NB4 (cell line): Measurements from ENCODE around the gene ANKRD31.
A peak's percentile ranks its signal among the peaks of the same experiment; 100 is the strongest.

Experiments
- DNase-seq: peaks from one replicate; pipeline ENCODE4 v3.0.0; 2010; ENCODE audit warnings: low read depth
- H3K4me3 ChIP-seq: one replicate; pipeline ENCODE4 v1.5.1; 2011; ENCODE audit warnings: mild to moderate bottlenecking, low read depth, low read length, moderate library complexity
- MYC ChIP-seq: IDR thresholded peaks from 2 replicates; pipeline ENCODE4 v1.6.1; 2011; ENCODE audit warnings: low read depth, low read length
- POLR2A ChIP-seq: IDR thresholded peaks from 2 replicates; pipeline ENCODE4 v1.6.1; 2011; ENCODE audit warnings: mild to moderate bottlenecking; ENCODE audit not compliant: insufficient read length; ENCODE audit errors: extremely low read depth
- TF ChIP-seq, protein P1 (sequence below): IDR thresholded peaks from 2 replicates; pipeline ENCODE4 v1.6.1; 2011; ENCODE audit warnings: low read depth, low read length
- TF ChIP-seq, protein P2 (sequence below): IDR thresholded peaks from one replicate; pipeline ENCODE4 v1.5.1; 2012; ENCODE audit warnings: low read depth, low read length

The ANKRD31 gene

DNA sequence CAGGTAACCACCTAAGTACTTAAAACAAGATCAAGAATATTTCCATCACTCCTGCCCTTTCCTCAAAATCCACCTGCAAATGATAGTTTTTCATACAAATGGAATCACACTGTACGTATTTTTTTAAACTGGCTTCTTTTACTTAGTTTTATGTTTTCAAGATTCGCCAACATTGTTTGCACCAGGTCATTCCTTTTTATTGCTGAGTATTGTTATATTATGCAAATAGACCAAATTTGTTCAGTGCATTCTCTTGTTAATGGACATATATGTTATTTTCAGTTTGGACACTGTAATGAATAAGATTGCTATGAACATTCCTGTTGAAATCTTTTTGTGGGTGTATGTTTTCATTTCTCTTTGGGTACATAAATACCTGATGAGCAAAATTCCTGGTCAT is 8.3 kb upstream of the ANKRD31 start:
- no peak for DNase-seq

DNA sequence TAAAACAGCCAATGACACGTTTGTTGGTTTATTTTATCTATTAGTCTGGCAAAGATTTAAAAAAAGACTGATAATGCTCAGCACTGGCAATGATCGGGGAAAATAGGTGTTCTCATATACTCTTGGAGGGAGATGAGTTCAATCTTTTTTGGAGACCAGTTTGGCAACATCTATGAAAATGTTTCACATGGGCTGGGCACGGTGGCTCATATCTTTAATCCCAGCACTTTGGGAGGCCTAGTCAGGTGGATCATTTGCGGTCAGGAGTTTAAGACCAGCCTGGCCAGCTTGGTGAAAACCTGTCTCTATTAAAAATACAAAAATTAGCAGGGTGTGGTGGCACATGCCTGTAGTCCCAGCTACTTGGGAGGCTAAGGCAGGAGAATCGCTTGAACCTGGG is 6.8 kb upstream of the ANKRD31 start:
- TF ChIP-seq, protein P1, sequence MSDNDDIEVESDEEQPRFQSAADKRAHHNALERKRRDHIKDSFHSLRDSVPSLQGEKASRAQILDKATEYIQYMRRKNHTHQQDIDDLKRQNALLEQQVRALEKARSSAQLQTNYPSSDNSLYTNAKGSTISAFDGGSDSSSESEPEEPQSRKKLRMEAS = no peak
- TF ChIP-seq MYC (no peak), POLR2A (no peak)
- TF ChIP-seq, protein P2, sequence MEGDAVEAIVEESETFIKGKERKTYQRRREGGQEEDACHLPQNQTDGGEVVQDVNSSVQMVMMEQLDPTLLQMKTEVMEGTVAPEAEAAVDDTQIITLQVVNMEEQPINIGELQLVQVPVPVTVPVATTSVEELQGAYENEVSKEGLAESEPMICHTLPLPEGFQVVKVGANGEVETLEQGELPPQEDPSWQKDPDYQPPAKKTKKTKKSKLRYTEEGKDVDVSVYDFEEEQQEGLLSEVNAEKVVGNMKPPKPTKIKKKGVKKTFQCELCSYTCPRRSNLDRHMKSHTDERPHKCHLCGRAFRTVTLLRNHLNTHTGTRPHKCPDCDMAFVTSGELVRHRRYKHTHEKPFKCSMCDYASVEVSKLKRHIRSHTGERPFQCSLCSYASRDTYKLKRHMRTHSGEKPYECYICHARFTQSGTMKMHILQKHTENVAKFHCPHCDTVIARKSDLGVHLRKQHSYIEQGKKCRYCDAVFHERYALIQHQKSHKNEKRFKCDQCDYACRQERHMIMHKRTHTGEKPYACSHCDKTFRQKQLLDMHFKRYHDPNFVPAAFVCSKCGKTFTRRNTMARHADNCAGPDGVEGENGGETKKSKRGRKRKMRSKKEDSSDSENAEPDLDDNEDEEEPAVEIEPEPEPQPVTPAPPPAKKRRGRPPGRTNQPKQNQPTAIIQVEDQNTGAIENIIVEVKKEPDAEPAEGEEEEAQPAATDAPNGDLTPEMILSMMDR = no peak
- no peak for DNase-seq
- H3K4me3 ChIP-seq = no peak overlapping the region

More for the DNA sequence above, 8.3 kb upstream of the ANKRD31 start:
- TF ChIP-seq POLR2A (no peak), MYC (no peak)
- TF ChIP-seq, protein P1 = no peak
- TF ChIP-seq, protein P2 = no peak
- H3K4me3 ChIP-seq = no peak overlapping the region

DNA sequence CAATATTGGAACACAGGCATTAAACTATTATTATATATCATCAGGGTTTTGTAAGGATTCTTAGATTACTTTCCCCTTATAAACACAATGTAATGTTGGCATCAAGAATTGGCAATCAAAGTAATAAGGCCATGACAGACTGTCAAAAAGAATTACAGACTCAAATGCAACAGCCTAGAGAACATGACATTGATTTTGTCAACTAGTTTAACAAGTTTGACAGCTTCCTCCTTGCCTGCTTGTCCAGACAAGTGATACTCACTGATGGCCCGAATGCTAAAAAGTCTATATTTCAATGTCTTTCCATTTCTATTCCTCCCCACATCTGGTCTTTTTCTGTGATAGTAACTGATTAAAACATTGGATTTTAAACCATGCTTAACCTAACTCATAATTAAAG is 6.4 kb upstream of the ANKRD31 start:
- H3K4me3 ChIP-seq = no peak overlapping the region
- no peak for TF ChIP-seq MYC
- TF ChIP-seq POLR2A = no peak
- TF ChIP-seq, protein P1 = no peak
- TF ChIP-seq, protein P2 = no peak
- no peak for DNase-seq

DNA sequence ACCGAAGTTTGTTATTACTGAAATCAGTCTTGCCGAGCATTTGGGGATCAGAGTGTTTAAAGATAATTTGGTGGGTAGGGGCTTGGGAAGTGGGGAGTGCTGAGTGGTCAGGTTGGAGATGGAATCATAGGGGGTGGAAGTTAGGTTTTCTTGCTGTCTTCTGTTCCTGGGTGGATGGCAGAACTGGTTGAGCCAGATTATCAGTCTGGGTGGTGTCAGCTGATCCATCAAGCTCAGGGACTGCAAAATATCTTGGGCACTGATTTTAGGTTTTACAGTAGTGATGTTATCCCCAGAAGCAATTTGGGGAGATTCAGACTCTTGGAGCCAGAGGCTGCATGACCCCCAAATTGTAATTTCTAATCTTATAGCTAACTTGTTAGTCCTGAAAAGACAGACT is 5.4 kb upstream of the ANKRD31 start:
- TF ChIP-seq POLR2A (no peak), MYC (no peak)
- TF ChIP-seq, protein P2 = no peak
- TF ChIP-seq, protein P1 = no peak
- no peak overlapping the region for H3K4me3 ChIP-seq
- DNase-seq = no peak

DNA sequence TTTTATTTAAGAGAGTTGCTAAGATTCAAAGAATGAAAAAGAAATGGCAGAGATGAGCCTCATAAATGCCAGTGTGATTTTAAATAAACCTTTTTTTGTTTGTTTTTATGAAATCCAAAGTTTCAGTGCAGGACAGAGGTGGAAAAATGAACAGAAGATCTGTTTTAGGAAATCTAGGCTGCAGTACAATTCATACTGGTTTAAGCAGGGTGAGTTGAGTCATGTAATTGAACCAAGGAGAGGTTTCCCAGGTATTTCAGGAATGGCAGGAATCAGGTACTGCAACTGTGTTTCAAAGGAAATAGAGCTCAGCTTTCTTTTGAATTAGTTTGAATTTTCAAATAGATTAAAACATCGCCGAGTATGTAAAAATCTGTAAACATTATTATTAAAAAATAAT is 3.0 kb upstream of the ANKRD31 start:
- TF ChIP-seq POLR2A (no peak), MYC (no peak)
- TF ChIP-seq, protein P1 = no peak
- TF ChIP-seq, protein P2 = no peak
- no peak overlapping the region for H3K4me3 ChIP-seq
- no peak for DNase-seq

DNA sequence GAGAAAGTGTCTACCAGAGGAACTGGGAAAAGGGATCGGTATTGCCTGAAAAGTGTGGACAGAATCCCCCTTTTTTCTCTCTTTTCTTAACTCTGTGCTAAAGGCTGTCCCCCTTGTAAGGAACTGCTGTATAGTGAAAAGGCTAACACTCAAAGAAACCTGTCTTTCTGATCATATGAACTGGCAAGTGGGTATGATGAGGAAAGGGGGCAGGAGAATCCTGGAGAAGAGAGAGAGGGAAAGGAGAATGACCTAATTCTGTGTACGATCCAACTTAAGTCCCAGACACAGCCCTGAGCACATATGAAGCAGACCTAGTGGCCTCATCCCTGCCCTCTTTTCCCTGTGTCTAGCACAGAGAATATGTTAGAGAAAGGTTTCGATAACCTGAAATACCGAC is 967 bp downstream of the ANKRD31 start:
- TF ChIP-seq, protein P2 = no peak
- TF ChIP-seq, protein P1 = no peak
- TF ChIP-seq POLR2A (no peak), MYC (no peak)
- H3K4me3 ChIP-seq = peak overlapping the region; percentile 67
- DNase-seq = peak; percentile 12
